Fibroblast of the aortic adventitia (primary cell): ENCODE data around the gene VWA8. TPM values are rescaled to one million over a fixed set of nuclear protein-coding genes. Genes with fewer than 3 reads are reported as not detected.

Experiments
- DNase-seq: peaks from one replicate; pipeline ENCODE4 v3.0.0-alpha.2; 2010; ENCODE audit warnings: low read depth
- H3K4me3 ChIP-seq: 2 replicates; pipeline ENCODE4 v1.5.1; 2011; ENCODE audit warnings: low read depth, mild to moderate bottlenecking, control low read depth, low read length, moderate library complexity
- total RNA-seq: library from RNA; depleted of rRNA; stranded (reverse); fragments of >200 nt; gene quantifications from 2 replicates; pipeline ENCODE4 v1.2.3, GENCODE V29; 2012; ENCODE audit warnings: low replicate concordance
- TF ChIP-seq, protein P1 (sequence below): IDR thresholded peaks from 2 replicates; pipeline ENCODE4 v1.5.1; 2011; ENCODE audit warnings: mild to moderate bottlenecking, low read length, control low read depth, inconsistent platforms; ENCODE audit not compliant: insufficient read depth

VWA8 gene
- total RNA-seq, 1 donor = 27.2 TPM

DNA sequence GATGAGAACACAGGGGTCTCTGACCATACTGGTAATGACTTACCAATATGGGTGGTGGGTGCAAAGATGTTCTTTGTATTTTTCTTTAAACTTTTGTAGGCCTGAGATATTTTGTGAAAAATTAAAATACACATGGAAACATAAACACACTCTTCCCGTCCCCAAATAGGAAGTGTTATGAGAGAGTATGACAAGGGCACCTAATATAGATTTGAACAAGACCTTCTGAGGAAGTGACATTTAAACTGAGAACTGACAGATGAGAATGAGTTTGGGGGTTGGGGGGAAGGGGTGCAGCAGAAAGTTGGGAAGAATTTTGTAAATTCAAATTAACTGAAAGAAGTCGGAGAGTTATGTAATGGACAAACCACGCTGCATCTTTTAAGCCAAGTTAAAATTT lies 279.3 kb downstream of the VWA8 start:
- no peak overlapping the region for H3K4me3 ChIP-seq
- TF ChIP-seq, protein P1, sequence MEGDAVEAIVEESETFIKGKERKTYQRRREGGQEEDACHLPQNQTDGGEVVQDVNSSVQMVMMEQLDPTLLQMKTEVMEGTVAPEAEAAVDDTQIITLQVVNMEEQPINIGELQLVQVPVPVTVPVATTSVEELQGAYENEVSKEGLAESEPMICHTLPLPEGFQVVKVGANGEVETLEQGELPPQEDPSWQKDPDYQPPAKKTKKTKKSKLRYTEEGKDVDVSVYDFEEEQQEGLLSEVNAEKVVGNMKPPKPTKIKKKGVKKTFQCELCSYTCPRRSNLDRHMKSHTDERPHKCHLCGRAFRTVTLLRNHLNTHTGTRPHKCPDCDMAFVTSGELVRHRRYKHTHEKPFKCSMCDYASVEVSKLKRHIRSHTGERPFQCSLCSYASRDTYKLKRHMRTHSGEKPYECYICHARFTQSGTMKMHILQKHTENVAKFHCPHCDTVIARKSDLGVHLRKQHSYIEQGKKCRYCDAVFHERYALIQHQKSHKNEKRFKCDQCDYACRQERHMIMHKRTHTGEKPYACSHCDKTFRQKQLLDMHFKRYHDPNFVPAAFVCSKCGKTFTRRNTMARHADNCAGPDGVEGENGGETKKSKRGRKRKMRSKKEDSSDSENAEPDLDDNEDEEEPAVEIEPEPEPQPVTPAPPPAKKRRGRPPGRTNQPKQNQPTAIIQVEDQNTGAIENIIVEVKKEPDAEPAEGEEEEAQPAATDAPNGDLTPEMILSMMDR = no peak
- DNase-seq = no peak

DNA sequence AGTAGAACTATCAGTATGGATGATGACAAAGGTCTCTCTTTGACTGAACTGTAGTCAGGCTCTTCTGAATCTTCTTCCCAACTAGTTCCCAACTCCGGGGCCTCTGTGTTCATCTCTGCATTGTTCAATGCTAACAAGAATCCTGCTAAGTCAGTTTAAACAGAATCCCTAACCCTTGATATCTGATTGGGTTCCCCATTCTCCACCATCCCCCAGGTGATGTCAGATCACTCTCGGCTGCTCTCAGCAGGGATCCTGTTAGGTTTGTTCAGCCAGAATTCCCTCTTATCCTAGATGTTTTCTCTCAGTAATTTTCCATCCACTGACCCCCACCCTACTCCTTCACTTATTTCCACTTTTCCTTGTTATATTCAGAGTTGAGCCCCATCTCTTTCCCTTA lies 280.0 kb downstream of the VWA8 start:
- TF ChIP-seq, protein P1 = no peak
- no peak for DNase-seq
- no peak overlapping the region for H3K4me3 ChIP-seq

DNA sequence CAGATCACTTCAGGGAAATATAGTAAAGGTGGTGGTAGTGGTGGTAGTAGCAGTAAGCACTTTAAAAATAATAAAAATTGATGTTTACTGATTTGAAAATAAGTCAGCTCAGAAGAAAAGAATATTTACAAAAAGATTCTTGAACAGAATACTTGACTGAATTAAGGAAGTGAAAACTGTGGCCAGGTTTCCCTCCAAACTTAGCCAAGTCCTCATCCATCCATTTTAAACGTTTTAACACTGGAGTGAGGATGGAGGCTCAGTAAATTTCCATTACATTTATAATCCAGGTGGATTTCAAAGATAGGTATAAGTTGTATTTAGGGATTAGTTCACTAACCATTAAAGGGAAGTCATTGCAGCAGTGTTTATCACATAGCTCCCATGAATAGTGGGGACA lies 282.1 kb downstream of the VWA8 start:
- TF ChIP-seq, protein P1 = no peak
- H3K4me3 ChIP-seq = no peak overlapping the region
- no peak for DNase-seq

- peak; percentile 85 for DNase-seq
- TF ChIP-seq, protein P1 = no peak
- no peak overlapping the region for H3K4me3 ChIP-seq
Observed at GRCh38 chr13:41678249-41678648, 282.7 kb downstream of the VWA8 start.

GRCh38 chr13:41675306-41675705 lies 285.6 kb downstream of the VWA8 start:
- TF ChIP-seq, protein P1 = no peak
- no peak overlapping the region for H3K4me3 ChIP-seq
- DNase-seq = peak; percentile 59

GRCh38 chr13:41674246-41674645 lies 286.7 kb downstream of the VWA8 start:
- H3K4me3 ChIP-seq = no peak overlapping the region
- TF ChIP-seq, protein P1 = no peak
- DNase-seq = no peak

- DNase-seq = no peak
- TF ChIP-seq, protein P1 = no peak
- H3K4me3 ChIP-seq = no peak overlapping the region
Observed at GRCh38 chr13:41673640-41674039, 287.3 kb downstream of the VWA8 start.
